K562 (cell line): ENCODE data around the gene SLC38A10. TPM values are rescaled to one million over a fixed set of nuclear protein-coding genes. Genes with fewer than 3 reads are reported as not detected.

Source experiments
- DDX20 ChIP-seq: fragments of 450-650 bp; IDR thresholded peaks from 2 replicates; pipeline ENCODE4 v1.6.1; 2016; ENCODE audit warnings: missing genetic modification characterization, low read depth, mild to moderate bottlenecking, missing compliant biosample characterization, moderate library complexity
- ETS1 ChIP-seq: conservative IDR thresholded peaks from 2 replicates; pipeline ENCODE4 v1.6.1; 2011; ENCODE audit warnings: low read depth, mild to moderate bottlenecking, low read length; ENCODE audit not compliant: control insufficient read depth
- ETV1 ChIP-seq: fragments of 450-650 bp; conservative IDR thresholded peaks from 2 replicates; pipeline ENCODE4 v1.6.1; 2016; ENCODE audit warnings: missing genetic modification characterization, control low read depth, low read depth, missing compliant biosample characterization
- NR1H2 ChIP-seq: sonication (generic); formaldehyde crosslinking; IDR thresholded peaks from 2 replicates; pipeline ENCODE4 v1.4.0; 2020; ENCODE audit warnings: mild to moderate bottlenecking, missing genetic modification reagents
- NRF1 ChIP-seq, 2 experiments: fragments of 450-650 bp; IDR thresholded peaks in 1 of 2; conservative IDR thresholded peaks in 1 of 2; 2 replicates each; pipeline ENCODE4 v1.6.1; 2014; ENCODE audit warnings: mild to moderate bottlenecking in 2 of 2
- RBM25 ChIP-seq: fragments of 200-400 bp; formaldehyde crosslinking; IDR thresholded peaks from 2 replicates; pipeline ENCODE4 v1.6.1; 2018; ENCODE audit warnings: low read length, low read depth, moderate library complexity; ENCODE audit not compliant: severe bottlenecking
- SLC30A9 ChIP-seq: fragments of 250-450 bp; sonication (Bioruptor Pico); IDR thresholded peaks from 2 replicates; pipeline ENCODE4 v1.8.0; 2022; ENCODE audit warnings: mild to moderate bottlenecking, moderate library complexity
- SPI1 ChIP-seq: IDR thresholded peaks from 2 replicates; pipeline ENCODE4 v1.6.1; 2011; ENCODE audit warnings: low read depth, low read length, control low read depth, borderline replicate concordance
- polyA plus RNA-seq, 8 experiments: library from polyadenylated mRNA; depleted of rRNA in 4 of 8; stranded (reverse) in 5 of 8; unstranded in 3 of 8; fragments of >200 nt; fragmentation: Nextera tagmentation in 2 of 8; fragmentation: Illumina TruSeq in 1 of 8; extraction: Ambion mirVana in 2 of 8; extraction: Trizol in 1 of 8; gene quantifications; 2 replicates each; pipeline versions ENCODE4 v1.2.1 to v1.2.3, GENCODE V29; 2011 to 2014; ENCODE audit warnings: inconsistent platforms in 1 of 8, missing spikeins in 1 of 8
- total RNA-seq, 7 experiments: library from RNA; depleted of rRNA in 6 of 7; stranded (reverse); fragments of >200 nt in 6 of 7; fragmentation: Illumina TruSeq in 2 of 7; extraction: Trizol in 2 of 7; gene quantifications; 2 replicates each; pipeline versions ENCODE4 v1.2.1 to v1.2.3, GENCODE V29; 2011 to 2021; ENCODE audit warnings: low replicate concordance in 1 of 7
- TF ChIP-seq, protein P1 (sequence below): fragments of 250-450 bp; sonication (Bioruptor Pico); IDR thresholded peaks from 2 replicates; pipeline ENCODE4 v1.8.0; 2022; ENCODE audit warnings: inconsistent platforms, mild to moderate bottlenecking, moderate library complexity, borderline replicate concordance
- TF ChIP-seq, protein P2 (sequence below): IDR thresholded peaks from 3 replicates; pipeline ENCODE4 v1.6.1; 2011; ENCODE audit warnings: borderline replicate concordance, mild to moderate bottlenecking; ENCODE audit not compliant: insufficient read length, insufficient read depth
- TF ChIP-seq, protein P3 (sequence below): fragments of 250-450 bp; sonication (Bioruptor Pico); IDR thresholded peaks from 2 replicates; pipeline ENCODE4 v1.4.0; 2020; ENCODE audit warnings: mild to moderate bottlenecking, moderate library complexity

Gene SLC38A10
- total and polyA plus RNA-seq, 9 of the 15 experiments (the other 6 are each of a cell fraction or from before 2014, with no cell fraction given) = 0.45 to 54.2 (median 13.8) TPM

DNA sequence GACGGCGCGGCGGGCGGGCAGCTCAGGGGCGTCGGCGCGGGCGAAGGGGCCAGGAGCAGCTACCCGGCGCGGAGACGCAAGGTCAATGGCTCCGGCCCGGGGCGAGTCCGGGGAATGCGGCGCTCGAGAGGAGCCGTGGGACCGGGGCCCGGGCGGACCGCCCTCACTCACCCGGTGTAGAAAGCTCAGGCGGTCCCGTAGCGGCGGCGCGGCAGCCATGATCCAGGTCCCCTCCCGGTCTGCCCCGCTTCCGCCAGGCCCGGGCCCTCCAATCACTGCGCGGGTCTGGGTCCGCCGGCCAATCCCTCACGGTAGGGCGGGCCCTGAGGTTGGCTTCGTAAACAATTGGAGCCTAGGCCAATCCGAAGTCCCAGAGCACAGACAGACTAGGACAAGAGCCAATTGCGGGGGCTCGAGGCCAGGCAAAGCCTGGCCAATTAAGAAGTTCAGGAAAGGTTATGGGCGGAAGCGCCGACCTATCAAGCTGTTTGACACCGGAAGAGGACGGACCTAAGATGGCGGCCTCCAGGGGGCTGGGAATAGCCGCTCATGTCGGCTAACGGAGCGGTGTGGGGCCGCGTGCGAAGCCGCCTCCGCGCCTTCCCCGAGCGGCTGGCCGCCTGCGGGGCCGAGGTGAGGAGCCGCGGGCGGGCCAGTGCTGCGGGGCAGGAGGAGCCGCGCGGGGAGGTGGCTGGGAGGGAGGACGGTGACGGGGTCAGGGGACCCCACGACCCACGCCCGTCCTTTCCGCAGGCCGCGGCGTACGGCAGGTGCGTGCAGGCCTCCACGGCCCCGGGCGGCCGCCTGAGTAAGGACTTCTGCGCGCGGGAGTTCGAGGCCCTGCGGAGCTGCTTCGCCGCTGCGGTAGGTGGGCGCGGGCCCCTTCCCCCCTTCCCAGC is 56.0 kb downstream of the SLC38A10 start, which contains the start of the genes NDUFAF8 and TEPSIN (continued):
- TF ChIP-seq ETV1 = peak; percentile 59
- TF ChIP-seq NR1H2 = no peak
- no peak for TF ChIP-seq SLC30A9 (CRISPR knock-in tag)
- TF ChIP-seq, protein P1, sequence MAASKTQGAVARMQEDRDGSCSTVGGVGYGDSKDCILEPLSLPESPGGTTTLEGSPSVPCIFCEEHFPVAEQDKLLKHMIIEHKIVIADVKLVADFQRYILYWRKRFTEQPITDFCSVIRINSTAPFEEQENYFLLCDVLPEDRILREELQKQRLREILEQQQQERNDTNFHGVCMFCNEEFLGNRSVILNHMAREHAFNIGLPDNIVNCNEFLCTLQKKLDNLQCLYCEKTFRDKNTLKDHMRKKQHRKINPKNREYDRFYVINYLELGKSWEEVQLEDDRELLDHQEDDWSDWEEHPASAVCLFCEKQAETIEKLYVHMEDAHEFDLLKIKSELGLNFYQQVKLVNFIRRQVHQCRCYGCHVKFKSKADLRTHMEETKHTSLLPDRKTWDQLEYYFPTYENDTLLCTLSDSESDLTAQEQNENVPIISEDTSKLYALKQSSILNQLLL (CRISPR knock-in tag) = no peak
- peak; percentile 99 for TF ChIP-seq RBM25
- peak; percentile 79 to 80 for TF ChIP-seq NRF1 (conservative IDR thresholded peaks at IDR 0.05 in 1 of 2, IDR thresholded peaks at IDR 0.05 in 1 of 2)
- TF ChIP-seq DDX20 (tag) = no peak
- TF ChIP-seq SPI1 = 0 out of 2 replicates have a peak, but pooled peaks have one; percentile 1
- TF ChIP-seq ETS1 = peak; percentile 35; the same call in 1 of the 2 replicates
- TF ChIP-seq, protein P2, sequence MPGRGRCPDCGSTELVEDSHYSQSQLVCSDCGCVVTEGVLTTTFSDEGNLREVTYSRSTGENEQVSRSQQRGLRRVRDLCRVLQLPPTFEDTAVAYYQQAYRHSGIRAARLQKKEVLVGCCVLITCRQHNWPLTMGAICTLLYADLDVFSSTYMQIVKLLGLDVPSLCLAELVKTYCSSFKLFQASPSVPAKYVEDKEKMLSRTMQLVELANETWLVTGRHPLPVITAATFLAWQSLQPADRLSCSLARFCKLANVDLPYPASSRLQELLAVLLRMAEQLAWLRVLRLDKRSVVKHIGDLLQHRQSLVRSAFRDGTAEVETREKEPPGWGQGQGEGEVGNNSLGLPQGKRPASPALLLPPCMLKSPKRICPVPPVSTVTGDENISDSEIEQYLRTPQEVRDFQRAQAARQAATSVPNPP = no peak
- TF ChIP-seq, protein P3, sequence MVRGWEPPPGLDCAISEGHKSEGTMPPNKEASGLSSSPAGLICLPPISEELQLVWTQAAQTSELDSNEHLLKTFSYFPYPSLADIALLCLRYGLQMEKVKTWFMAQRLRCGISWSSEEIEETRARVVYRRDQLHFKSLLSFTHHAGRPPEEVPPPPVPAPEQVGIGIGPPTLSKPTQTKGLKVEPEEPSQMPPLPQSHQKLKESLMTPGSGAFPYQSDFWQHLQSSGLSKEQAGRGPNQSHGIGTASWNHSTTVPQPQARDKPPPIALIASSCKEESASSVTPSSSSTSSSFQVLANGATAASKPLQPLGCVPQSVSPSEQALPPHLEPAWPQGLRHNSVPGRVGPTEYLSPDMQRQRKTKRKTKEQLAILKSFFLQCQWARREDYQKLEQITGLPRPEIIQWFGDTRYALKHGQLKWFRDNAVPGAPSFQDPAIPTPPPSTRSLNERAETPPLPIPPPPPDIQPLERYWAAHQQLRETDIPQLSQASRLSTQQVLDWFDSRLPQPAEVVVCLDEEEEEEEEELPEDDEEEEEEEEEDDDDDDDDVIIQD (CRISPR knock-in tag) = 0 out of 2 replicates have a peak, but pooled peaks have one; percentile 28
